HUDEP-2 (cell line): ENCODE measurements around the gene COMT.
"Not testable (repeated sequence)": the region's sequence is repeated elsewhere in the genome, so short reads cannot be mapped to it uniquely, and the experiment has no call there.

ENCODE experiments used
- DNase-seq, 76 experiments: peaks; one replicate each; lab custom pipeline; 2025; ENCODE audit not compliant: unreplicated experiment in 76 of 76; lab: John Stamatoyannopoulos, UW

The COMT gene

GRCh38 chr22:19941365-19942082, at the start of gene COMT, which contains the start of gene TXNRD2:
Gene COMT, plus strand, starts transcription at chr22:19941772. Its CDS starts 20,755 bp downstream, at chr22:19962527.
Gene TXNRD2, minus strand, starts transcription at chr22:19941818. Its CDS starts 15 bp downstream, at chr22:19941803.
- peak in 50 of 76 experiments; percentile 5 to 61 (median 43) for DNase-seq

GRCh38 chr22:19892257-19892879, 49.2 kb upstream of the COMT start:
- DNase-seq: no peak

DNA sequence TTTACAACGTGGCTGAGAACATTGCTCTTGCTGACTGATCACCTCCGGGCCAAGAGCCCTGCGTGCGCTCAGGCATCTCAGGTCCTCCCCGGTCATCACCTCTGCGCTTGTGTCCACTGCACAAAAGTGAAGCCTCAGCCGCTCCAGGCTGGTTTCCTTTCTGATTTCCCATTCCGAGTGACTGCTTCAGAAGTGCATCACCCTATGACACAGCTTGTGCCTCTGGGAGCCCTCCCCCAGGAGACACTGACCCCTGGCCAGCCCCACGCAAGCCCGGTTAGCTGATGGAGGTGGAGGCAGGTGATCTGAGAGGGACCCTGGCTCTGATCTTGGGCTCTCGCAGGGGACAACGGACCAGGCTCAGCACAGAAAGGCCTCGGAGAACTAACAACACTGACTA, 48.6 kb upstream of the COMT start:
- DNase-seq: no peak

- DNase-seq: no peak
These were observed 48.2 kb upstream of the COMT start for GRCh38 chr22:19893363-19893762.

DNA sequence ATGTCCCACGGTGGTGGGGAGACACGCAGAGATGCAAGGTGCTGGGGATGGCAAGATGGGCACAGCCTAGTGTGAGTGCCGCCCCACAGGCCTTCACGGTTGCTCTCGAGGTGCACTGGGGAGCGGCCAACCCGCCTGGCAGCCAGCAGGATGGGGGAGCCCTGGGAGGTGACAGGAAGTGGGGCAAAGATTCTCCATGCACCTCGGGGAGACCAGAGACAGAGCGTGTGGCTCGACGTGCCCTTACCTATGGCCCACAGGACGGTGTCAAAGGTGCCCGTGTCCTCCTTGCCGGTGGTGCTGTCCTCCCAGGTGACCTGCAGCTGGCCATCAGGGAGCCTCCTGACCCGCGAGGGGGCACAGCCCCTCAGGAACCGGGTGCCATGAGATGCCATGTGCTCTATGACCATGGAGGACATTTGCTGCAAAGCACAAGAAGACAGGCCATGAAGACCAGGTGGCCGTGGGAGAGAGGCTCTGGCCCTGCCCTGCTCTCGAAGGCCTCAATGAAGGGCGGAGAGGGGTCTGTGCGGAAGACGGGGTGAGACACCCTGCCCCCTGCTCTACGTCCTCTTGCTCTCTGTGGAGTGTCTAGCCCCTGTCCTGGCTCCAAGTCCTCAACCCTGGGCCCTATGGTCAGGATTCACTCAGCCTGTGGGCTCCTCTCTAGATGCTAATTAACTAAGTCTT, 46.3 kb upstream of the COMT start:
- DNase-seq: no peak

- DNase-seq: peak in 10 of 76 experiments; percentile 2 to 22 (median 8)
These were observed 44.8 kb upstream of the COMT start for GRCh38 chr22:19896665-19897355.

GRCh38 chr22:19897726-19898125, 43.8 kb upstream of the COMT start:
- no peak for DNase-seq

DNA sequence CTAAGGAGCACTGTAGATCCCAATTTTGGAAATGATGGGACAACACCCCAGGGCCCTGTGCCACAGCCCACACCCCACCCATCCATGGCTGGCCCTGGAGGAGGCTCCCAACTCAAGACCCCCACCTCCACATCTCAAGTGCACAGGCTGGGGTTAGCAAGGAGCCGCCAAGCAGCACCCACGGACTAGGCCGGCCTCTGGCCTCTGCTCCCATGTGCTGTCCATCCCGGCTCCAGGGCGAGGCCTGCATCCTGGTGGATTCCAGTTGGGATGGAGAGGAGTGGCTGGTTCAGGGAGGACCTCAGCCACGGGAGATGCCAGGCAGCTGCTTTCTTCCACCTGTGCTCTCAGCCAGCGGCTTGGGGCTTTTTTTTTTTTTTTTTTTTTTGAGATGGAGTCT, 43.4 kb upstream of the COMT start:
- no peak for DNase-seq

DNA sequence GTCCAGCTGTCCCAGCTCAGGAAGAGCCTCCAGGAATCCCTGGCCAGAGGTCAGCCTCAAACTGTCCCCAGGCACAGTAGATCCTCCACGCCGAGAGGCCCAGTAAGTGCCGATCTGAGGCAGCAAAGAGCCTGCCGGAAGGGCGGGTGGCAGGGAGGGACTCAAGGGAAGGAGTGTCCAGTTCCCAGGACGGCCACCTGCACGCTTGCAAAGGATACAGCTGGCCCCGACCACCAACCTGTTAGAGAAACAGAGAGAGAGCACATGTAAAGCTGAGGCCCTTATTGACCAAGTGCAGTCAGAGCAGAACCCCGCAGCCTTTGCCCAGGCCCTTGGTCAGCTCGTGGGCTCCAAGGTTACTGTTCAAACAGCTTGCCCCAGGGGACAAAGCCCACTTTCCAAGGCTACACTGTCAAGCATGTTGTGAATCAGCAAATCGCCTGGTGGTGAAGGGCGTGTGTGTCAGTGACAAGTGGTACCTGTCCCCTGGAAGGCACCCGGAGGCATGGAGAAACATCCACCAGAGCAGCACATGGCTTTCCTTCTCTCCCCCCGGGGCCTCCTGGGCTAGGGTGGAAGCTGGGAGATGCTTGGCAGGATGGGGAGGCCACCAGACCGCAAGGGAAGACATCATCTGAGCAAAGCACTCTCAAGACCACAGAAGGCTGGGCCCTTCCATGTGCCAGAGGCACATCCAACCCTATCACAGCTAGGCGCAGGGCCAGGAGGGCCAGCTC, 42.6 kb upstream of the COMT start:
- DNase-seq: no peak

GRCh38 chr22:19900707-19901436, 40.7 kb upstream of the COMT start:
- DNase-seq: no peak

DNA sequence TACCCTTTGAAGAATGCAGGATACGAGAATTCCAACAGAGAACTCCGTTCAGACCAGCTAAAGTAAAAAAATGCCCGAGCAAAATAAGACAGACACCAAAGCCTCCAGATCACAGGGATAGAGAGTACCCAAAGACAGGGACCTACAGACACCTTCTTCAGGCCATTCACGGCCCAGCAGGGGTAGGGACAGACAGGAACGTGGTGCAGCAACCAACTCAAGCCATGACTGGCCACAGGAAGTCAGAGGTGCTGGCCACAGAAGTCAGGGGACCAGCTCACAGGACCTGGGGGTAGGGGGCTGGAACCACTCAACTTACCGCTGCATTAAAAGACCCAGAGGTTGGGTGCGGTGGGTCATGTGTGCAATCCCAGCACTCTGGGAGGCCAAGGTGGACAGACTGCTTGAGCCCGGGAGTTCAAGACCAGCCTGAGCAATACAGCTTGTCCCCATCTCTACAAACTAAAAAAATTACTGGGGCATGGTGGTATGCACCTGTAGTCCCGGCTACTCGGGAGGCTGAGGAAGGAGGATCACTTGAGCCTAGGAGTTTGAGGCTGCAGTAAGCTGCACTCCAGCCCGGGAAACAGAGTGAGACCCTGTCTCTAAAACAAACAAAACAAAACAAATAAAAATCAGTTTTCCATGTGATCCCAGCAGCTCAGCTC, 39.9 kb upstream of the COMT start:
- DNase-seq: no peak

DNA sequence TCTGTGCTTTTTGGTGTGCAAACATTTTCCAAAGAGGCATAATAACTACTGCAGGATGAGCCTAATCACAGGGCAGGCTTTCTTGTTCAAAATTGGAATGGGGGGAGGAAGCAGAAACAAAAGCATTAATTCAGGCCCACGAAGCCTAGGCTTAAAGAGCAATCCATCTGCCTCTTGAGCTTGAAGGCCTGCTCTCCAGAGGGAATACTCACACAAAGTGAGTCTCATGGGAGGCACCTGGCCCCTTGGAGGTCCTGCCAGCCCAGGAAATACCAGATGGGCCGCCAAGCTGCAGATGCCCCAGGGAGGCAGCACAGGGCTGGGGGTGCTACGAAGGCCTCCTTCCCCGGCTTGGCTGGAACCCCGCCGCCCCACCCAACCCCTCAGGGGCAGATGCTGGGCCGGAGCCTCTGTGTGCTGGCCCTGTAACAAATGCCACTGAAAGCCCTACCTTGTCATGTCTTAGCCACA, 39.3 kb upstream of the COMT start:
- no peak for DNase-seq

DNA sequence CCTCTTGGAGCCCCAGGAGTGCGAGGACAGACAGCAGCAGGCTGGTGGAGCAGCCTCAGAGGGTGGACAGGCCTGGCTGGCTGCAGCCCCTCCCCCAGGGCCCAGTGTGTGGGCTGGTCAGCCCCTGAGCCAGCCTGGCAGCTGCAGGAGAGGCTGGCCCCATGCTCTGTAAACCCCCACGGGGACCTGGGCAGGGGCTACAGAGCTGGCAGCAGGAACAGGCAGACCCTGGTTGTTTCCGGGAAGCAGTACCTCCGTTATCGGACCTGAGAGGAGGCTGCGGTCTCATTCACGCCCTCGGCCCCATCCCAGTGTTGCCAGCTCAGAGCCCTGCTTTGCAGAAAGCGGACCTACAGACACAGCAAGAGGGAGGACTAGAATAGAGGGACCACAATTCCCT, 38.5 kb upstream of the COMT start:
- no peak for DNase-seq

GRCh38 chr22:19903513-19903912, 38.1 kb upstream of the COMT start:
- no peak for DNase-seq

DNA sequence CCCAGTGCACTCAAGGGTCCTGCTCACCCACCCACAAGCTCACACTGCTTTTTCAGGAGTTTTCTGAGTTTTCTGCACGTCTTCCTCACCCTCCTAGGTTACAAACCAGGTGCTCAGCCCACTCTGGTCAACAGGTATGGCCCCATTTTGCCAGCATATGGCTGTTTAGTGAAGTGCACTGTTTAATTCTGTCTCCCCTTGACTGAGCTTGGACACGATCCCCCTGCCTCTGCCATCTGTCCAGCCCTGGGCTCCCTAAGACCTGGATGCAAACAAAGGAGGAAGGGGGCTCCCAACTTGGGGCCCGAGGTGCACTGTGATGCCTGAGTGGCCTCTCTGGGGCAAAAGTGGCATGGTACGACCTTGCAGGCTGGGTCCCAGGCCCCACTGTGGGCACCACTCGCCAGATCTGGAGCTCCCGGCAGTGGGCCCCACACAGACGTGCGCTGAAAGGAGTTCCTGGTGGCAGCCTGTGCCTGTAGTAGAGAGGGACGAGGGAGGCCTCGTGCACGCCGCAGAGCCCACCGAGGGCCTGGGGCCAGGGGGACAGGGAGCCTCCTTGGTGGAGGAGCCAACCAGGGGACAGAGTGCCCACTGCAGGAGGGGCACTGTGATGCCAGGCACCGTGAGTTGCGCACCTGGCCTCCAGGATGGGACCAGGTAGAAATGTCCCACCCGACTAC, 37.3 kb upstream of the COMT start:
- no peak for DNase-seq

DNA sequence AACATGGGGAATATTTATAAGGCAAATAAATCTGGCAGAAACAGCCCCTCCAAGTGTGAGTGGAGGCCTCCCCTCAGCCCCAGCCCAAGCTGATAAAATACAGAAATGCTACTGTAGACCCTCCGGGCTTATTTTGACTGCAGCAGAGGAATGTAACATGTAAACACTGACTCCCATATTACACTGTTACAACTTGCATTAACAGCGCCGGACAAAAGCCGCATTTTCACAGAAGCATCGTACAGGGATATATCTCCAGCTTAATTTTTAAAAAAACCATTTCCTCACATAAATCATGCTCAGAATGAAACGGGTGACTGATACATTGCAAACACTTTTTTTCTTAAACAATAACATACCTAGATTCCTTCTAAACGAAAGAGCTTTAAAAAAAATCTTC, 36.6 kb upstream of the COMT start:
- no peak for DNase-seq

DNA sequence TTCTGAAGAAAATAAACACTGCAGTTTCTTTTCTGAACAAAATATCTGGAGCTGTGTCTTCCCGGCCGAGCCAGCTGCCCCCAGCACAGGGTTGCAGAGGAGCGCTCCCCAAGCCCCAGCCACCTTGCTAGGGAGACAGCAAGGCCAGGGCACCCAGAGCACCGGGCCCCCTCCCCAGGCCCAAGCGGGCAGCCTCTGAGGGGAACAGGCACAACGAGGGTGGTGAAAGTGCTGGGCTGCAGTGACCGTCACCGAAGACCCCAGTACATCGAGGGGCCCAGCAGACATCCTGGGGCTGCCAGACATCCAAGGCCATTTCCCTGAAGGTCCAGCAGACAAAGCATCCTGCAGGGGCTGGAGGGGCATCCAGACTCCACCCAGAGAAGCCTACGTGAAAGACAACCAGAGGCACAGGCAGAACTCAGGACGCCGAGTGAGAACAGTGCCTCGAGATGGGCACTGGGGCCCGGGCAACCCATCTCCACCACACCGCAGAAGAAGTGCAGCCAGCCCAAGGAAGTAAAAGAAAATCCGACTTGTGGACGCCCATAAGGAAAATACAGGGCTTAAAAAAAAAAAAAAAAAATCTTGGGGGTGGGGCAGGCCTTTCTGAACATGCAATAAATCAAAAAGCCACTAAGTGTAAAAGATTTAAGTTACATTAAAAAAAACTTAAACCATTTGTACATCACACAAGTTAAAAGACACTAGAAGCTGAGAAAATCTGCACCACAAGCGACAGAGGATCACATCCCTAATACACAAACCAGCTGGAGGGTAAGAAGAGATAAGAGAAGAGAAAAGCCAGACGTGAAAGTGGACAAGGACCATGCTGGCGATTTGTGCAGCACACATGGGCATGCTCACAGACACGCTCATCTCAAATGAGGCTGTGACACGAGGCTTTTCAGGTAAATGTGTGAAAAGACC, 36.0 kb upstream of the COMT start:
- no peak for DNase-seq

DNA sequence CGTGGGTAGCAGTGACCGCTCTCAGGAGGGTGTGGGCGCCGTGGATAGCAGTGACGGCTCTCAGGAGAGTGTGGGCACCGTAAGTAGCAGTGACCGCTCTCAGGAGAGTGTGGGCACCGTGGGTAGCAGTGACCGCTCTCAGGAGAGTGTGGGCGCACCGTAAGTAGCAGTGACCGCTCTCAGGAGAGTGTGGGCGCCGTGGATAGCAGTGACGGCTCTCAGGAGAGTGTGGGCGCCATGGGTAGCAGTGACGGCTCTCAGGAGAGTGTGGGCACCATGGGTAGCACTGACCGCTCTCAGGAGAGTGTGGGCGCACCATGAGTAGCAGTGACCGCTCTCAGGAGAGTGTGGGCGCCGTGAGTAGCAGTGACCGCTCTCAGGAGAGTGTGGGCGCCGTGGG, 34.7 kb upstream of the COMT start:
- DNase-seq: not testable (repeated sequence)
